NCI-H1417 treated with DMSO at 0.1 percent for 48 hours (cell line): ENCODE results near the gene RPL36.
"Not testable (repeated sequence)": the region's sequence is repeated elsewhere in the genome, so short reads cannot be mapped to it uniquely, and the experiment has no call there.

Source experiments
- DNase-seq: peaks from one replicate; lab custom pipeline; 2025; lab: John Stamatoyannopoulos, UW

Gene RPL36

GRCh38 chr19:5690955-5691821 is 1.1 kb downstream of the RPL36 start:
- DNase-seq = no peak

- DNase-seq = no peak
Measured at GRCh38 chr19:5691822-5692722, 2.0 kb downstream of the RPL36 start.

GRCh38 chr19:5692723-5693194 is 2.7 kb downstream of the RPL36 start:
- DNase-seq = no peak

DNA sequence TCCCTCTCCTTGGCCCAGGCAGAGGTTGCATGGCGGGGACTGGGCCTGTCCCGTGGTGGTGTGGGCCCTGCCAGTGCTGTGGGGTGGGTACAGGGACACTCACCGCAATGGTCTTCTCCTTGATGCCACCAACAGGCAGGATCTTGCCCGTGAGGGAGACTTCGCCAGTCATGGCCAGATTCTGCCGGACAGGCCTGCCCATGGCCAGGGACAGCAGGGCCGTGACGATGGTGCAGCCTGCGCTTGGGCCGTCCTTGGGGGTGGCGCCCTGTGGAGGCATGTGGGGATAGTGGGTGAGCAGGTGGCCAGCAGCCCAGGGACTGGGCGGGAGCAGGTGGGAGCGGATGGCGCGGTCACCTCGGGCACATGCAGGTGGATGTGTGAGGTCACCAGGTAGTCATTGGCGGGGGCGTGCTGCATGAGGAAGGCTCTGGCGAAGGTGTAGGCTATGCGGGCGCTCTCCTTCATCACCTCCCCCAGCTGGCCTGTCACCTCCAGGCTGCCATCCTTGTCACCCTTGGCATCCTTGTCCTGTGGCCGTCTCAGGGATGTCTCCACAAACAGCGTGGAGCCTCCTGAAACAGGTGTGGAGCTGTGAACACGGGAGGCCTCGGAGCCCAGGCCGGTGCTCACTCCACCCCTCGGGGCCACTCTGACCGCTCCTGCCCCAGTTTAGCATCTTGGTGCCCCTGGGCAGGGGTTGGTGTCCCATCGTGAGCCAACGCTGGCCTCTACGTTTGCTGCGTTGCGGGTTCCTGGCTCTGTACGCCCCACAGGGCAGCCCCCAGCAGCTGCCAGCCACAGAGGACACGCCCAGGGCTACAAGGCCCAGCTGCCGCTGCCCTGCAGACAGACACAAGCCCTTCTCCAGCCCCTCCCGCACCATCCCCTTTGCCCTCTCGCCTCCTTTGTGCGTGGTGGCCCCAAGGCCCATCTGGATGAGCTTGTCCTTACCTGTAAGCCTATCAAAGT is 3.4 kb downstream of the RPL36 start:
- no peak for DNase-seq

- DNase-seq = no peak
Measured at GRCh38 chr19:5694167-5694955, 4.3 kb downstream of the RPL36 start.

- DNase-seq = no peak
Measured at GRCh38 chr19:5694956-5695648, 5.0 kb downstream of the RPL36 start.

DNA sequence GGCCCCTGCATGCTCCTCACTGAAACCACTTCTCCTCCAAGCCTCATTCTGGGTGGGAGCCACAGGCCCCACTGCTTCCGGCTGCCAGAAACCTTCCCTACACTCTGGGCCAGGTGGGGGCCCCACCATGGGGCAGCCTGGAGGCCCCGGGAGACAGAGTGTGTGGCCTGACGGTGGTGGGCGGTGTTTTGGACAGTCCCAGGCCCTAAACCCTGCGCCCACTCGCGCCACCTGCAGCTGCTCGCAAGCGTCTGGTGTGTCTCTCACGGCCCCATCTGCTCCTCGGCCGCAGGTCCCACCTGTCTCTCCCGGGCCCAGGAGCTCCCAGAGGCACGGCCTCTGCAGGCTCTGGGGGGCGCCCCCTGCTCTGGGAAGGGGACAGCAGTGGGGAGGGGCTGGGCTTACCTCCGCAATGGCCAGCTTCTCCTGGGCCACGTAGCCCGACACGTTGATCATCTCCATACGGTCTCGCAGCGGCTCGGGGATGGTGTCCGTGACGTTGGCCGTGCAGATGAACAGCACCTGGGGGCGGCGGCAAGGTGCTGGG is 5.6 kb downstream of the RPL36 start:
- DNase-seq = no peak

DNA sequence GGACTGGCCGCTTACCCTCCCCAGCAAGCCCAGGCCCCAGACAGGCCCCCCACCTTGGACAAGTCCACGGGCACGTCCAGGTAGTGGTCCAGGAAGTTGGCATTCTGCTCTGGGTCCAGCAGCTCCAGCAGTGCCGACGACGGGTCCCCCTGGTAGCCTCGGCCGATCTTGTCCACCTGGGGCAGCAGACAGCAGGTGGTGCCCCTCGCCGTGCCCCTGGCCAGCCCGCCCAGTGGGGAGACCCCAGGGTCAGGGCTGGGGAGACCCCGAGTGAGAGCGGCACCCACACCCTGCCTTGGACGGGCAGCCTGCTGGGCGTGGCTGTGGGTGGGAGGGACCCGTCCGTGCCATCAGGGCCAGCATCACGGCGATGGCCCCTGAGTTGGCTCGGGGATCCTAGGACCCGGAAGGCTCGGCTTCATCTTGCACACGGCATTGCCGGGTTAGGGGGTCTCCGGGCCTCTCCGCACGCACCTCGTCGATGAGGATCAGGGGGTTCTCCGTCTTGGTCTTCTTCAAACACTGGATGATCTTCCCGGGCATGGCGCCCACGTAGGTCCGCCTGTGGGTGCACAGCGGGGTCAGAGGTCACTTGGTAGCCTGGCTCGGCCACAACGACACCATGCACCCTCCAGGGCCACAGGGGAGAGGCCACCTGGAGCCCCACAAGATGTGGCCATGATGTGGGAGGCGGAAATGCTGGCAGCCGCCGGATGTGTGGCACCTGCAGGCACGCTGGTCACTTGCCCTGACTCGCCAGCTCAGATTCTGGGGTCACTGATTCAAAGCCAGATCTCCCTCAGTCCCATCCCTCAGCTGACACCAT is 6.3 kb downstream of the RPL36 start:
- no peak for DNase-seq

- no peak for DNase-seq
Measured at GRCh38 chr19:5697022-5697889, 7.2 kb downstream of the RPL36 start.

DNA sequence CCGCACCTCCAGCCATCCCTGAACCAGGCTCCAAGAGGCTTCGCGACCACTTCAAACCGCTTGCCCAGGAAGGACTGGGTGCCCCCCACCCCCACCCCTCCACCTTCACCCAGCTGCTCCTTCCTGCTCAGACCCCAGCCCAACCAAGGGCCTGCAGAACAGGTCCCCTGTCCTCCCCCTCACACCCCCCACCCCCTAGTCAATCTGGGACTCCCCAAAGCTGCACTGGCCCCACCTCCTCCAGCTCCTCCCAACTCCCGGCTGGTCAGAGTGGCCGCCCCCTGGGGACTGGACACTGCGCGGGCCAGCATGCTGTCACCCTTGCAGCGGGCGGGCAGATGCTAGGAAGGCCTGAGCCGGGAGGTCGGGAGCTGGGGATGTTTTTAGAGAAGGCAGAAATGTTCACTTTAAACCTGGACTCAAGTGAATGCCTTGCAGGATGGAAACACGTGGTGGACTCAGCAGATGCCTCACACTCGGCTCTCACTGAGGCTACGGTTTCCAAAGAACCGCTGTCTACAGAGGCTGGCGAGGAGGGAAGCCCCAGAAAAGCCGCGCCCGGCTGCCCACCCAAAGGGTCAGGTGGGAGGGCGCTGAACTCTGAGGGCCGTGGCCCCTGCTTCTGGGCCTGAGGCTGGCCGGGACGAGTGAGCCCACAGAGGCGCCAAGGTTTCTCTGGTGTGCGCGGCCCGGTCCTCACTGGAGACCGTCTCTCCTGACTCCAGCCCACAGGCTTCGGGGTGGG is 8.0 kb downstream of the RPL36 start:
- no peak for DNase-seq

DNA sequence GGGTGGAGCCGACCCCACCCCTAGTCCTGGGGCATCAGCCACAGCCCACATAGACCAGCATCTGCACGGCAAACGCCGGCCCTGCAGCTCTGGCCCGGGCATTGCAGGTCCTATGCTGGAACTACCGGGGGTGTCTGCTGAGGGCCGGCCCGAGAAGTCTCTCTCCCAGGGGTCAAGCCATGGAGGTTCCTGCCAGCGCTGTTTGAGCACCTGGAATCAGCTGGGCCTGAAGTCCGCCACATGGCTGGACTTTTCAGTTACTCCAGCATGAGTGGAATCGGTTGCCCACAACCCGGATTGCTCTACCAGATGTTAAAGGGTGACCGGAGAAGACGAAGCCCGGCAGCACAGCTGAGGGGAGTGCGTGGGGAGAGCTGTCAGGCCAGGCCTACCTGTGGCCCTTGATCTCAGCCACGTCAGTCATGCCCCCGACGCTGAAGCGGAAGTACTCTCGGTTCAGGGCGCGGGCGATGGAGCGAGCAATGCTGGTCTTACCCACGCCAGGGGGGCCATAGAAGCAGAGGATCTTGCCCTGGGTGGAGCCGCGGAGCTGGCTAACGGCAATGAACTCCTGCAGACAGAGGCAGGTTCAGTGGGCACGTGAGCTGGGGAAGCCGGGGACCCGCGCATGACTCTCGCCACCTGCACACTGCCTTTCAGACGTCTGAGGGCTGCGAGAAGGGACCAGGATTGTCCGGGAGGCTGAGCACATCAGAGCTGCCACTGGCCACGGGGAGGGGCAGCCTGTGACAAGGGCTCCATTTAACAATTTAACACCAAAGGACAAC is 8.7 kb downstream of the RPL36 start:
- no peak for DNase-seq

DNA sequence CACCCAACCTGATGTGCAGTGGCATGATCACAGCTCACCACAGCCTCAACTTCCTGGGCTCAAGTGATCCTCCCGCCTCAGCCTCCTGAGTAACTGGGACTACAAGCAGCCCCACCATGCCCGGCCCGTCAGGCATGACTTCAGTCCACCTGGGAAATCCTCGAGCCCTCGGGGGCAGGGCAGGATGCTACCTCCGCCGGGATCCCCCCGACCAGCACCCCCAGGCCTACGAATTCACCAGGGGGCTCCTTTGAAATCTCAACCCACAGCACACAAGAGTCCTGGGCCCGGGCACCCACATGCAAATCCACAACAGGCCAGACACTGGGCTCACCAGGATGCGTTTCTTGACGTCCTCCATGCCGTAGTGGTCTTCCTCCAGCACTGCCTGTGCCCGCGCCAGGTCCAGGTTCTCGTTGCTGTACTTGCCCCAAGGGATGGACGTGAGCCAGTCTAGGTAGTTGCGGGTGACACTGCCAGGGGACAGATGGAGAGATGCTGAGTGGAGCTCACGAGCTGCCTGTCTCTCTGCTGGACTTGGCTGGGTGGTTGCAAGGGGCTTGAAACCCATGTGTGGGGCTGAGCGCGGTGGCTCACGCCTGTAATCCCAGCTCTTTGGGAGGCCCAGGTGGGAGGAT is 10.5 kb downstream of the RPL36 start:
- no peak for DNase-seq

DNA sequence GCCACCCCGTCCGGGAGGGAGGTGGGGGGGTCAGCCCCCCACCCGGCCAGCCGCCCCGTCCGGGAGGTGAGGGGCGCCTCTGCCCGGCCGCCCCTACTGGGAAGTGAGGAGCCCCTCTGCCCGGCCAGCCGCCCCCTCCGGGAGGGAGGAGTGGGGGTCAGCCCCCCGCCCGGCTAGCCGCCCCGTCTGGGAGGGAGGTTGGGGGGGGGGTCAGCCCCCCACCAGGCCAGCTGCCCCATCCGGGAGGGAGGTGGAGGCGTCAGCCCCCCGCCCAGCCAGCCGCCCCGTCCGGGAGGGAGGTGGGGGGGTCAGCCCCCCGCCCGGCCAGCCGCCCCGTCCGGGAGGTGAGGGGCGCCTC is 11.9 kb downstream of the RPL36 start:
- DNase-seq = not testable (repeated sequence)

GRCh38 chr19:5703819-5704818 is 14.0 kb downstream of the RPL36 start:
- DNase-seq = no peak

DNA sequence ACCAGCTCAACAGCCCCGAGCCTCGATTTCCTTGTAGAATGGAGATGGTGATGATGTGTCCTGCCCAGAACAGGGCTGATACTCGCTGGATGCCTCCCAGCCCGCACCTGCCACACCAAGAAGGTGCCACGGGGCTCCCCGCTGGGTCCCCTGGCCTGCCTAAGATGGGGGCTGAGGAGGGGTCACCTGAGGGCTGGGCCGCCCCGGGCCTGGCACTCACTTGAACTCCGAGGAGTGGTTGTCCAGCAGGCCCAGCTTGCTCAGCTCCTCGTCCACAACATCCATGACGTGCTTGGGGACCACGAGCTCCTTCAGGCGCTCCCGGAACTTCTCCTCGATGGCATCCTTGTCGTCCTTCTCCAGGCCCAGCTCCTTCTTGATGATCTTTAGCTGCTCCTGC is 15.5 kb downstream of the RPL36 start:
- no peak for DNase-seq
